Stomach (tissue), 9 donors: Measurements from ENCODE around the gene CNBD2. TPM values are rescaled to one million over a fixed set of nuclear protein-coding genes. Genes with fewer than 3 reads are reported as not detected.
"Not testable (repeated sequence)": the region's sequence is repeated elsewhere in the genome, so short reads cannot be mapped to it uniquely, and the experiment has no call there.

Source experiments
- DNase-seq, 2 donors: peaks; one replicate each; pipeline versions ENCODE4 v3.0.0 to v3.0.0-alpha.2; 2013 to 2019
- H3K27ac ChIP-seq, 5 donors: fragments of 200-600 bp in 4 of 5; sonication (generic) in 4 of 5; one replicate each; pipeline ENCODE4 v1.5.1; 2013 to 2019; ENCODE audit warnings: mild to moderate bottlenecking in 1 of 5, moderate library complexity in 1 of 5
- H3K27me3 ChIP-seq, 3 donors: fragments of 200-600 bp; sonication (generic); one replicate each; pipeline ENCODE4 v1.5.1; 2017 to 2019; ENCODE audit warnings: mixed run types in 1 of 3
- H3K36me3 ChIP-seq, 4 donors: fragments of 200-600 bp; sonication (generic); 1 replicate in 3 of 4; 2 replicates in 1 of 4; pipeline ENCODE4 v1.5.1; 2016 to 2019
- H3K4me1 ChIP-seq, 4 donors: fragments of 200-600 bp; sonication (generic); one replicate each; pipeline ENCODE4 v1.5.1; 2016 to 2019
- H3K4me3 ChIP-seq, 4 donors: fragments of 200-600 bp; sonication (generic) in 3 of 4; one replicate each; pipeline ENCODE4 v1.5.1; 2016 to 2019; ENCODE audit warnings: mild to moderate bottlenecking in 1 of 4
- H3K9me3 ChIP-seq, 4 donors: fragments of 200-600 bp; sonication (generic); one replicate each; pipeline ENCODE4 v1.5.1; 2016 to 2019
- CTCF ChIP-seq, 7 experiments: fragments of 450-650 bp in 4 of 7; fragments of 200-600 bp in 3 of 7; sonication (generic) in 3 of 7; IDR thresholded peaks; one replicate each; pipeline ENCODE4 v1.5.1; 2016 to 2019; ENCODE audit warnings: antibody characterized with exemption in 7 of 7, control low read depth in 2 of 7, mild to moderate bottlenecking in 1 of 7
- EP300 ChIP-seq: sonication (generic); formaldehyde crosslinking; IDR thresholded peaks from one replicate; pipeline ENCODE4 v1.6.1; 2017; ENCODE audit warnings: antibody characterized with exemption
- POLR2A ChIP-seq, 4 donors: fragments of 450-650 bp; IDR thresholded peaks; one replicate each; pipeline ENCODE4 v1.6.1; 2016; ENCODE audit warnings: antibody characterized with exemption in 4 of 4, control low read depth in 2 of 4, mild to moderate bottlenecking in 1 of 4, moderate library complexity in 1 of 4
- POLR2AphosphoS5 ChIP-seq, 3 donors: sonication (generic); formaldehyde crosslinking; IDR thresholded peaks; one replicate each; pipeline ENCODE4 v1.6.1; 2016; ENCODE audit warnings: antibody characterized with exemption in 3 of 3
- WGBS, 5 donors: extraction: QIAGEN DNeasy Blood & Tissue Kit in 3 of 5; methylation state at CpG; one replicate each; pipeline versions ENCODE4 v1.1.5 to v1.1.7; 2013 to 2018; 5-methylcytosine and 5-hydroxymethylcytosine counted together
- intact Hi-C: fragments of 100-400 bp; cut with DNase I; formaldehyde crosslinking; loops from one replicate; pipeline ENCODE4 v1.15.1; 2023; ENCODE audit warnings: low total_unique reads
- polyA plus RNA-seq, 3 donors: library from polyadenylated mRNA; stranded (reverse); fragments of 200-250 nt; gene quantifications; one replicate each; pipeline ENCODE4 v1.2.3, GENCODE V29; 2013
- total RNA-seq, 5 donors: library from RNA; depleted of rRNA; stranded (reverse); fragments of >200 nt; gene quantifications; one replicate each; pipeline versions ENCODE4 v1.1.0 to v1.2.3, GENCODE V29; 2014 to 2016
- donor health status: healthy with polysubstance abuse.
- donor health status: Bipolar disorder and iron deficiency.
- donor health status: healthy.

The CNBD2 gene
- total and polyA plus RNA-seq, 8 donors, result 1.8 to 66.0 (median 8.8) TPM; not detected in 1

GRCh38 chr20:35947907-35948306 lies 20.5 kb upstream of the CNBD2 start:
- no peak overlapping the region for H3K4me3 ChIP-seq
- no peak for DNase-seq
- peaks cover 11 to 66% (median 59%) of the 10 kb centered on the region in 4 donors for H3K36me3 ChIP-seq
- peaks cover 10 to 24% (median 13%) of the 10 kb centered on the region in 4 donors for H3K4me1 ChIP-seq
- no peaks in the 10 kb centered on the region for H3K27me3 ChIP-seq
- H3K27ac ChIP-seq, result peak overlapping the region in 1 of 5 donors; percentile 43
- 71 to 83% (median 78%) methylated on average over 2 of the region's 2 CpGs for WGBS, 5 donors
- TF ChIP-seq EP300, result no peak
- no peak for TF ChIP-seq CTCF (IDR thresholded peaks at IDR 0.05)
- no peak for TF ChIP-seq POLR2AphosphoS5 (IDR thresholded peaks at IDR 0.05)
- no peak for TF ChIP-seq POLR2A (IDR thresholded peaks at IDR 0.05)
- no peaks in the 10 kb centered on the region for H3K9me3 ChIP-seq
- intact Hi-C loops, result no loop called here

- intact Hi-C loops, result no loop called here
- H3K4me3 ChIP-seq, result no peak overlapping the region
- no peak for TF ChIP-seq CTCF (IDR thresholded peaks at IDR 0.05)
- no peak for TF ChIP-seq EP300
- no peak for TF ChIP-seq POLR2AphosphoS5 (IDR thresholded peaks at IDR 0.05)
- TF ChIP-seq POLR2A (IDR thresholded peaks at IDR 0.05), result no peak
- H3K36me3 ChIP-seq, result peaks cover 8 to 44% (median 38%) of the 10 kb centered on the region in 4 donors
- H3K4me1 ChIP-seq, result peaks cover 17 to 33% (median 26%) of the 10 kb centered on the region in 4 donors
- no peak overlapping the region for H3K27ac ChIP-seq
- H3K9me3 ChIP-seq, result no peaks in the 10 kb centered on the region
- 92 to 97% (median 94%) methylated on average over 7 of the region's 7 CpGs for WGBS, 5 donors
- no peak for DNase-seq
- H3K27me3 ChIP-seq, result no peaks in the 10 kb centered on the region
Observed at GRCh38 chr20:35950093-35950492, 18.3 kb upstream of the CNBD2 start.

GRCh38 chr20:35952080-35952479 lies 16.3 kb upstream of the CNBD2 start:
- Histone ChIP-seq H3K4me3 (peak overlapping the region in 2 of 4 donors; percentile 81 to 97), H3K27ac (peak overlapping the region in 4 of 5 donors; percentile 98 to 99 (median 98)), H3K4me1 (peaks cover 23 to 45% (median 33%) of the 10 kb centered on the region in 4 donors), H3K36me3 (peaks cover 5 to 28% (median 22%) of the 10 kb centered on the region in 4 donors)
- 95 to 98% (median 95%) methylated on average over 14 of the region's 14 CpGs for WGBS, 5 donors
- DNase-seq, intact Hi-C loops, H3K27me3 ChIP-seq, H3K9me3 ChIP-seq: not testable (repeated sequence)

- Histone ChIP-seq H3K27me3 (no peaks in the 10 kb centered on the region), H3K4me3 (peak overlapping the region; percentile 81 to 97 (median 96)), H3K36me3 (peaks cover 0 to 21% (median 15%) of the 10 kb centered on the region in 4 donors), H3K27ac (peak overlapping the region; percentile 97 to 99 (median 98)), H3K9me3 (no peaks in the 10 kb centered on the region), H3K4me1 (peaks cover 23 to 38% (median 33%) of the 10 kb centered on the region in 4 donors)
- DNase-seq, result peak in 1 of 2 donors; percentile 46
- intact Hi-C loops, result no loop called here
- 35 to 46% (median 39%) methylated on average over 6 of the region's 6 CpGs for WGBS, 5 donors
- no peak for TF ChIP-seq EP300
- no peak for TF ChIP-seq CTCF (IDR thresholded peaks at IDR 0.05)
- TF ChIP-seq POLR2AphosphoS5 (IDR thresholded peaks at IDR 0.05), result no peak
- TF ChIP-seq POLR2A (IDR thresholded peaks at IDR 0.05), result no peak
Observed at GRCh38 chr20:35952480-35953386, 15.7 kb upstream of the CNBD2 start.
